Stimulated activated CD8-positive, alpha-beta memory T cell treated with anti-CD3 and anti-CD28 coated beads, Interleukin-4, amount 100 ng/mL, for 1 hour (primary cell): Measurements from ENCODE around the gene GALNT13.

Source experiments
- DNase-seq, 2 donors: peaks; one replicate each; pipeline ENCODE4 v3.0.0-alpha.2; 2020; ENCODE audit warnings: low read depth in 2 of 2, low spot score in 1 of 2

The GALNT13 gene

GRCh38 chr2:153940511-153940910 is 68.8 kb downstream of the GALNT13 start:
- DNase-seq = no peak

- no peak for DNase-seq
Measured at GRCh38 chr2:153944800-153945199, 73.1 kb downstream of the GALNT13 start.

GRCh38 chr2:153946036-153946435 is 74.3 kb downstream of the GALNT13 start:
- no peak for DNase-seq

- no peak for DNase-seq
Measured at GRCh38 chr2:153953761-153954160, 82.0 kb downstream of the GALNT13 start.

- no peak for DNase-seq
Measured at GRCh38 chr2:153963256-153963655, 91.5 kb downstream of the GALNT13 start.

GRCh38 chr2:153967248-153967973 is 95.7 kb downstream of the GALNT13 start:
- no peak for DNase-seq

GRCh38 chr2:153971250-153971649 is 99.5 kb downstream of the GALNT13 start:
- DNase-seq = no peak

GRCh38 chr2:153971855-153972254 is 100.1 kb downstream of the GALNT13 start:
- DNase-seq = no peak

- DNase-seq = no peak
Measured at GRCh38 chr2:153972412-153972811, 100.7 kb downstream of the GALNT13 start.

GRCh38 chr2:153986488-153987229 is 114.9 kb downstream of the GALNT13 start:
- DNase-seq = no peak

- DNase-seq = no peak
Measured at GRCh38 chr2:153990771-153991170, 119.0 kb downstream of the GALNT13 start.

- no peak for DNase-seq
Measured at GRCh38 chr2:154013514-154013913, 141.8 kb downstream of the GALNT13 start.

GRCh38 chr2:154015233-154015632 is 143.5 kb downstream of the GALNT13 start:
- DNase-seq = no peak

GRCh38 chr2:154029504-154029903 is 157.8 kb downstream of the GALNT13 start:
- DNase-seq = no peak

- no peak for DNase-seq
Measured at GRCh38 chr2:154032220-154032619, 160.5 kb downstream of the GALNT13 start.

- no peak for DNase-seq
Measured at GRCh38 chr2:154046493-154046892, 174.8 kb downstream of the GALNT13 start.

- DNase-seq = no peak
Measured at GRCh38 chr2:154048905-154049304, 177.2 kb downstream of the GALNT13 start.

- DNase-seq = no peak
Measured at GRCh38 chr2:154049561-154049960, 177.8 kb downstream of the GALNT13 start.

GRCh38 chr2:154067124-154067523 is 195.4 kb downstream of the GALNT13 start:
- no peak for DNase-seq

- no peak for DNase-seq
Measured at GRCh38 chr2:154078926-154079325, 207.2 kb downstream of the GALNT13 start.

GRCh38 chr2:154092571-154092970 is 220.8 kb downstream of the GALNT13 start:
- no peak for DNase-seq

GRCh38 chr2:154093856-154094255 is 222.1 kb downstream of the GALNT13 start:
- DNase-seq = no peak
